ENCODE measurements around the gene WDR33. TPM values are rescaled to one million over a fixed set of nuclear protein-coding genes. Genes with fewer than 3 reads are reported as not detected.
A peak's percentile ranks its signal among the peaks of the same experiment; 100 is the strongest.
"Not testable (repeated sequence)": the region's sequence is repeated elsewhere in the genome, so short reads cannot be mapped to it uniquely, and the experiment has no call there.

Gene WDR33
- total RNA-seq, 4 donors from 2014 or later = 42.3 to 46.5 (median 45.1) TPM

GRCh38 chr2:127818794-127819425 is 7.9 kb upstream of the WDR33 start:
- Histone ChIP-seq H3K9me3 (peaks cover 0 to 38% (median 8%) of the 10 kb centered on the region in 4 donors), H3K27ac (no peak overlapping the region), H3K4me1 (no peaks in the 10 kb centered on the region), H3K36me3 (no peaks in the 10 kb centered on the region), H3K4me3 (no peak overlapping the region), H3K27me3 (no peaks in the 10 kb centered on the region)
- no peak for DNase-seq (ENCODE audit: low spot score in 2 of 2)
- WGBS, 2 donors = 70 to 73% methylated on average over 8 of the region's 8 CpGs
- TF ChIP-seq EP300 (IDR thresholded peaks at IDR 0.05) = no peak
- no peak for TF ChIP-seq POLR2A (IDR thresholded peaks at IDR 0.05)
- no peak for TF ChIP-seq CTCF (IDR thresholded peaks at IDR 0.05)

GRCh38 chr2:127818241-127818640 is 7.3 kb upstream of the WDR33 start:
- H3K36me3 ChIP-seq = no peaks in the 10 kb centered on the region
- H3K4me1 ChIP-seq = no peaks in the 10 kb centered on the region
- no peak for TF ChIP-seq CTCF (IDR thresholded peaks at IDR 0.05)
- TF ChIP-seq POLR2A (IDR thresholded peaks at IDR 0.05) = no peak
- no peak for TF ChIP-seq EP300 (IDR thresholded peaks at IDR 0.05)
- DNase-seq (ENCODE audit: low spot score in 2 of 2) = no peak
- H3K9me3 ChIP-seq = peaks cover 0 to 38% (median 8%) of the 10 kb centered on the region in 4 donors
- no peak overlapping the region for H3K27ac ChIP-seq
- no peak overlapping the region for H3K4me3 ChIP-seq
- H3K27me3 ChIP-seq = no peaks in the 10 kb centered on the region
- WGBS, 2 donors = 79 to 81% methylated on average over 5 of the region's 5 CpGs

- Histone ChIP-seq H3K4me1 (peaks cover 0 to 3% (median under 1%) of the 10 kb centered on the region in 4 donors), H3K36me3 (no peaks in the 10 kb centered on the region), H3K9me3 (peaks cover 0 to 14% (median 4%) of the 10 kb centered on the region in 4 donors), H3K27ac (no peak overlapping the region), H3K27me3 (no peaks in the 10 kb centered on the region), H3K4me3 (no peak overlapping the region)
- TF ChIP-seq POLR2A (IDR thresholded peaks at IDR 0.05) (no peak), CTCF (IDR thresholded peaks at IDR 0.05) (no peak), EP300 (IDR thresholded peaks at IDR 0.05) (no peak)
- no peak for DNase-seq (ENCODE audit: low spot score in 2 of 2)
- 89 to 97% methylated on average over 1 of the region's 1 CpG for WGBS, 2 donors
Measured at GRCh38 chr2:127814677-127815076, 3.7 kb upstream of the WDR33 start.

- H3K4me3 ChIP-seq; H3K27me3 ChIP-seq; DNase-seq (ENCODE audit: low spot score in 2 of 2); H3K9me3 ChIP-seq; H3K36me3 ChIP-seq; H3K27ac ChIP-seq: not testable (repeated sequence)
- H3K4me1 ChIP-seq = peaks cover 0 to 25% (median 12%) of the 10 kb centered on the region in 4 donors
- 87 to 91% methylated on average over 3 of the region's 3 CpGs for WGBS, 2 donors
Measured at GRCh38 chr2:127812441-127812840, 1.5 kb upstream of the WDR33 start.

GRCh38 chr2:127811397-127812321 is 688 bp upstream of the WDR33 start:
- H3K36me3 ChIP-seq = no peaks in the 10 kb centered on the region
- WGBS, 2 donors = 40 to 53% methylated on average over 30 to 34 of the region's 34 CpGs
- H3K4me3 ChIP-seq = peak overlapping the region; percentile 70 to 97 (median 74)
- TF ChIP-seq POLR2A (IDR thresholded peaks at IDR 0.05) = no peak
- TF ChIP-seq CTCF (IDR thresholded peaks at IDR 0.05) = no peak
- TF ChIP-seq EP300 (IDR thresholded peaks at IDR 0.05) = no peak
- H3K4me1 ChIP-seq = peaks cover 0 to 33% (median 18%) of the 10 kb centered on the region in 4 donors
- peak overlapping the region; percentile 68 to 99 (median 90) for H3K27ac ChIP-seq
- no peak for DNase-seq (ENCODE audit: low spot score in 2 of 2)
- H3K27me3 ChIP-seq = no peaks in the 10 kb centered on the region
- no peaks in the 10 kb centered on the region for H3K9me3 ChIP-seq

Measured in tibial nerve (tissue), 4 donors.